ENCODE data around the gene ANXA10.

The ANXA10 gene

DNA sequence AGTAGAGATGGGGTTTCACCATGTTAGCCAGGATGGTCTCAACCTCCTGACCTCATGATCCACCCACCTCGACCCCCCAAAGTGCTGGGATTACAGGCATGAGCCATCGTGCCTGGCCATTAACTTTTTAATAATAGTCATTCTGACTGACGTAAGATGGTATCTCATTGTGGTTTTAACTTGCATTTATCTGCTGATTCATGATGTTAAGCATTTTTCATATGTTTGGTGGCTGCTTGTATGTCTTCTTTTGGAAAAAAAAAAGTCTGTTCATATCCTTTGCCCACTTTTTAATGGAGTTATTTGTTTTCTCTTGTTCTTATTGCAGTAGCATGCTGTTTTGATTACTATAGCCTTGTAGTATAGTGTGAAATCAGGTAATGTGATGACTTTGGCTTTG, 45.8 kb downstream of the ANXA10 start:
- DNase-seq (ENCODE audit: extremely low read depth, insufficient read length), result no peak
- no peaks in the 10 kb centered on the region for H3K27me3 ChIP-seq (replicated peaks; ENCODE audit: control insufficient read depth, insufficient read depth, low read length)
- H3K36me3 ChIP-seq (ENCODE audit: control insufficient read depth, insufficient read depth, low read length), result no peaks in the 10 kb centered on the region
- TF ChIP-seq, protein P1, sequence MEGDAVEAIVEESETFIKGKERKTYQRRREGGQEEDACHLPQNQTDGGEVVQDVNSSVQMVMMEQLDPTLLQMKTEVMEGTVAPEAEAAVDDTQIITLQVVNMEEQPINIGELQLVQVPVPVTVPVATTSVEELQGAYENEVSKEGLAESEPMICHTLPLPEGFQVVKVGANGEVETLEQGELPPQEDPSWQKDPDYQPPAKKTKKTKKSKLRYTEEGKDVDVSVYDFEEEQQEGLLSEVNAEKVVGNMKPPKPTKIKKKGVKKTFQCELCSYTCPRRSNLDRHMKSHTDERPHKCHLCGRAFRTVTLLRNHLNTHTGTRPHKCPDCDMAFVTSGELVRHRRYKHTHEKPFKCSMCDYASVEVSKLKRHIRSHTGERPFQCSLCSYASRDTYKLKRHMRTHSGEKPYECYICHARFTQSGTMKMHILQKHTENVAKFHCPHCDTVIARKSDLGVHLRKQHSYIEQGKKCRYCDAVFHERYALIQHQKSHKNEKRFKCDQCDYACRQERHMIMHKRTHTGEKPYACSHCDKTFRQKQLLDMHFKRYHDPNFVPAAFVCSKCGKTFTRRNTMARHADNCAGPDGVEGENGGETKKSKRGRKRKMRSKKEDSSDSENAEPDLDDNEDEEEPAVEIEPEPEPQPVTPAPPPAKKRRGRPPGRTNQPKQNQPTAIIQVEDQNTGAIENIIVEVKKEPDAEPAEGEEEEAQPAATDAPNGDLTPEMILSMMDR (IDR thresholded peaks at IDR 0.05; ENCODE audit: insufficient read depth, low read length, poor library complexity, severe bottlenecking), result no peak
- no peak overlapping the region for H3K4me3 ChIP-seq (replicated peaks; ENCODE audit: low read depth, low read length)

DNA sequence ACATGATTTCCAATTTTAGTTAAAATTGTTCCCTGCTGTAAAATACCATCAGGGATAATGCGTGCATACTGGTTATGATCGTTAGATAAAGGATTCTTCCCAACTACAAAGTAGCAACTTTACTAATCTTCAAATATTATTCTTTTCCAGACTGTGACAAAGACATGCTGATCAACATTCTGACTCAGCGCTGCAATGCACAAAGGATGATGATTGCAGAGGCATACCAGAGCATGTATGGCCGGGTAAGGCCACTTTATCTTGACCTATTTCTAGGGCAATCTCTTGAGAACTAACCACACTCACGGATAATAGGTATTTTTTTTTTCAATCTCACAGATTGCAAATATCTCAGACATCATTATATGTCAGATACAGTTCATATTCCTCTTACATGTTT, 47.0 kb downstream of the ANXA10 start:
- TF ChIP-seq, protein P1 (IDR thresholded peaks at IDR 0.05; ENCODE audit: insufficient read depth, low read length, poor library complexity, severe bottlenecking), result no peak
- Histone ChIP-seq H3K36me3 (ENCODE audit: control insufficient read depth, insufficient read depth, low read length) (no peaks in the 10 kb centered on the region), H3K4me3 (replicated peaks; ENCODE audit: low read depth, low read length) (no peak overlapping the region), H3K27me3 (replicated peaks; ENCODE audit: control insufficient read depth, insufficient read depth, low read length) (no peaks in the 10 kb centered on the region)
- DNase-seq (ENCODE audit: extremely low read depth, insufficient read length), result no peak

DNA sequence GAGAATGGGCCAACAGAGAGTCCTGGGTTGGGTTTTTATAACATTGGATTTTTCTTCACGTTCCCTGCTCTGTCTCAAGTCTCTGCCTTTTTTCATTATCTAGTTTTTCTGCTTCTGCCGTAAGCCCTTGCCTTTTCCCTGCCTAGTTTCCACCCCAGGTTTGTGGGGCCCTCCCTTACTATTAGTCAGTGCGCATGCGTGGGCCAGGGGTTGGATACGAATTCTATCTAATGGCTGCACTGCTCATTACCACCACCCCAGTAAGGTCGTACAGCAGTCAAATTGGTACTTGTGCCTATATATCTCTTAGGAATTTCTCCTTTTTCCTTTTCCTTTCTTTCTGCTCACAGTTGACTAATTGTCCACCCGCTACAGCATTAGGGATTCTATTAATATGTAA, 49.4 kb downstream of the ANXA10 start:
- no peak for DNase-seq (ENCODE audit: extremely low read depth, insufficient read length)
- Histone ChIP-seq H3K36me3 (ENCODE audit: control insufficient read depth, insufficient read depth, low read length) (no peaks in the 10 kb centered on the region), H3K27me3 (replicated peaks; ENCODE audit: control insufficient read depth, insufficient read depth, low read length) (no peaks in the 10 kb centered on the region), H3K4me3 (replicated peaks; ENCODE audit: low read depth, low read length) (no peak overlapping the region)
- TF ChIP-seq, protein P1 (IDR thresholded peaks at IDR 0.05; ENCODE audit: insufficient read depth, low read length, poor library complexity, severe bottlenecking), result no peak

DNA sequence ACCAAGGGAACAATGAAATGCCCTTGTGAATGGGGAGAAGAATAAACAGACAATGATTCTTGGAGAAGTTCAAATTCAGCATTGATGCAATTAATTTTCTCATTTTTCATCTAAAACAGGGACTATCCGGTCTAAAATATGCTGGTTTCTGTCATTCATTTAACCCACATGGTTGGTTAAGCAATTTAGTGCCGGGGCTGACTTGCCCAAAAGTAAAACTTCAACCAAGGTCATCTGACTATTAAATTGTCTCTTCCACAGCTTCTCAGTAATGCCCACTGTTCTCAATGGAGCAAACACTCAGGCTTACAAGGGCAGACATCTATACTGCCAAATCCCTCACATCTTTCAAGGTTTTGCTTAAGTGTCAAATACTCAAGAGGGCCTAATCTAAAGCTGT, 51.3 kb downstream of the ANXA10 start:
- TF ChIP-seq, protein P1 (IDR thresholded peaks at IDR 0.05; ENCODE audit: insufficient read depth, low read length, poor library complexity, severe bottlenecking), result no peak
- no peak for DNase-seq (ENCODE audit: extremely low read depth, insufficient read length)
- Histone ChIP-seq H3K4me3 (replicated peaks; ENCODE audit: low read depth, low read length) (no peak overlapping the region), H3K27me3 (replicated peaks; ENCODE audit: control insufficient read depth, insufficient read depth, low read length) (no peaks in the 10 kb centered on the region), H3K36me3 (ENCODE audit: control insufficient read depth, insufficient read depth, low read length) (no peaks in the 10 kb centered on the region)

DNA sequence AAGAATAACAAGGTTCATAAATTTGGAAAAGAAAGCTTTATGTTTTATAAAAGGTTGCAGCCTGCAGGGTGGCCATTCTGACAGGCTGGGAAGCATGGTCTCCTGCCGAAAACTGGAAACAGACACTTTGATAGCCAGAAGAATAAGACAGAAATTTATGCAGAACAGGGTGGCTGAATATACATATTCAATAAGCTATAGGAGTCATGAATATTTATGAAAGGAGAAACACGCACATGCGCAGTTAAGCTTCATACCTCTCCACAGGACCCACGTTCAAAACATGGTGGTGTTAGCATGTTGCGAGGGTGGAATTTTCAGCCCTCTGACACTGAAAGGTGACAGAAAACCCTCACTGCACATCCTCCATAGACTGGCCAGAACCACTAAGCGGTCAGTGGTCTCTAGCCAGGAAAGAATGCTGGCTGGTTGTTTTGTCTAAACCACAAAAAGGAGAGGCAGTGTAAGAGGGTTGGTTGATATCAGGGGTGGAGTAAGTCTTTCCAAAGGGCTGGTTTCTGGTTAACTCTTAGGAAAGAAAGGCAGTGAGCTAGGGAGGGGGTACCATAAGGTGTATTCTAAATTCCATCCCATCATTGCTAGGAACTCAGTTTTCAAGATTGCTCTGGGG, 58.2 kb downstream of the ANXA10 start:
- TF ChIP-seq, protein P1 (IDR thresholded peaks at IDR 0.05; ENCODE audit: insufficient read depth, low read length, poor library complexity, severe bottlenecking), result no peak
- H3K36me3 ChIP-seq (ENCODE audit: control insufficient read depth, insufficient read depth, low read length), result no peaks in the 10 kb centered on the region
- H3K27me3 ChIP-seq (replicated peaks; ENCODE audit: control insufficient read depth, insufficient read depth, low read length), result no peaks in the 10 kb centered on the region
- DNase-seq (ENCODE audit: extremely low read depth, insufficient read length), result no peak
- H3K4me3 ChIP-seq (replicated peaks; ENCODE audit: low read depth, low read length), result no peak overlapping the region

DNA sequence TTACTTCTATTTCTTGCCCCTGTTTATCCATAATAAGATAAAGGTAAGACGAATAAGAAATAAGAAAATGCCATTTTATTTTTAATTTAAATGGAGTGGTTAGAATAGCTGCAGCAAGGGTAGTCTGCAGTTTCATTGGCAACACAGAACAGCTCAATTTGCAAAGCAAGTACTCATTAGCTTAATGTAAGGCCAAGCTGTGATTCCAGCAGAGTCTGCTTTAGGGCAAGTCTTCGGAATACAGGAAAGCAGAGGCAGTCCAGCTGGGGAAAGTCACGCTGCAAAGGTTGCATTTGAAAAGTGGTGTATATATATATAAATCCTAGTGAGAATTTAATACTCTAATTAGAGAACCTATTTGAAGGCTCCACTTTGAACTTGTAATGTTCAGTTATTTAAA, 59.0 kb downstream of the ANXA10 start:
- DNase-seq (ENCODE audit: extremely low read depth, insufficient read length), result no peak
- H3K4me3 ChIP-seq (replicated peaks; ENCODE audit: low read depth, low read length), result no peak overlapping the region
- no peaks in the 10 kb centered on the region for H3K27me3 ChIP-seq (replicated peaks; ENCODE audit: control insufficient read depth, insufficient read depth, low read length)
- H3K36me3 ChIP-seq (ENCODE audit: control insufficient read depth, insufficient read depth, low read length), result no peaks in the 10 kb centered on the region
- TF ChIP-seq, protein P1 (IDR thresholded peaks at IDR 0.05; ENCODE audit: insufficient read depth, low read length, poor library complexity, severe bottlenecking), result no peak
